ENCODE data around the gene RPS18. TPM values are rescaled to one million over a fixed set of nuclear protein-coding genes. Genes with fewer than 3 reads are reported as not detected.

RPS18 gene
- total and polyA plus RNA-seq, 2 of the 13 experiments (the other 11 are each of a cell fraction or from before 2014, with no cell fraction given): 3,896 to 5,806 TPM

DNA sequence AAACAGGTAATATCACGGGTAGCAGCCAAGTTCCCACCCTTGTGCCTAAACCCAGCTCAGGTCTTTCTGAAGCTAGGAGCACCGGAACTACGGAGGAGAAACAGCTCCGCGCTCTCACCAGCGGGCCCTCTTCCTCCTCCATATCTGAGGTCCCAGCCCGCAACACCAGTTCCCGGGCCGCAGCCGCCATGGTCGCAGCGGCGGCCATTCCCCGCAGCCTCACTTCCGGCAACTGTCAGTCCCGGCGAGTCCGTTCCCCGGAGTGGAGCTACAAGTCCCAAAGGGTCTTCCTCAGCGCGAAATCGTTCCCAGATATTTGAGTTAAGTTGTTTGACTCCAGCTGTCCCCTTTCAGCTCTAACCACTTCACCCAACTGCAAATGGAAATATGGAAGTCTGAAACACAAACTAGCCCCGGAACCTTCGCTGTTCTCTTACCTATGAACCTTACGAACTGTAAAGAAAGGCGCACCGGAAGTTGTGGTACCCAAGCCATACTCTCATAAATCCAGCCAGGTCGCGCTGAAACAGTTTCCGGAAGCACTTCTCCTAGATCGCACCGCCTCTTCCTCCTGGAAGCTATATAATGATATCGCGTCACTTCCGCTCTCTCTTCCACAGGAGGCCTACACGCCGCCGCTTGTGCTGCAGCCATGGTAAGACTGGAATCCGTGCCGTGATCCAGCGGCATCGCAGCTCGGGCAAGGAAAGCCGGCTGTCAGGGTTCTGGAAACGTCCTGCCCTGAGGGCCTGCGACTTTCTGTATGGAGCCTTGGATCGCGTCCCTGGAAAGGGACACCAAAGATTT lies at the start of gene RPS18, which contains the start of gene VPS52 (continued):
- TF ChIP-seq, protein P1, sequence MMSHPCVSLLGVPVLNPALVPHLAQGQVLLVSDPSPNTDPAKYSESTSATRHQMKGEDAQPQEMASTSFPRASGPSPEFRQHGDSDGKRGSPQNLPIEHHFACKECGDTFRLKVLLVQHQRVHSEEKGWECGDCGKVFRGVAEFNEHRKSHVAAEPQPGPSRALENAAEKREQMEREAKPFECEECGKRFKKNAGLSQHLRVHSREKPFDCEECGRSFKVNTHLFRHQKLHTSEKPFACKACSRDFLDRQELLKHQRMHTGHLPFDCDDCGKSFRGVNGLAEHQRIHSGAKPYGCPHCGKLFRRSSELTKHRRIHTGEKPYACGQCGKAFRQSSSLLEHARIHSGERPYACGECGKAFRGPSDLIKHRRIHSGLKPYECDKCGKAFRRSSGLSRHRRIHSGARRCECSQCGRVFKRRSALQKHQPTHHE (CRISPR knock-in tag; IDR thresholded peaks at IDR 0.05; ENCODE audit: borderline replicate concordance): peak; percentile 93
- TF ChIP-seq, protein P2, sequence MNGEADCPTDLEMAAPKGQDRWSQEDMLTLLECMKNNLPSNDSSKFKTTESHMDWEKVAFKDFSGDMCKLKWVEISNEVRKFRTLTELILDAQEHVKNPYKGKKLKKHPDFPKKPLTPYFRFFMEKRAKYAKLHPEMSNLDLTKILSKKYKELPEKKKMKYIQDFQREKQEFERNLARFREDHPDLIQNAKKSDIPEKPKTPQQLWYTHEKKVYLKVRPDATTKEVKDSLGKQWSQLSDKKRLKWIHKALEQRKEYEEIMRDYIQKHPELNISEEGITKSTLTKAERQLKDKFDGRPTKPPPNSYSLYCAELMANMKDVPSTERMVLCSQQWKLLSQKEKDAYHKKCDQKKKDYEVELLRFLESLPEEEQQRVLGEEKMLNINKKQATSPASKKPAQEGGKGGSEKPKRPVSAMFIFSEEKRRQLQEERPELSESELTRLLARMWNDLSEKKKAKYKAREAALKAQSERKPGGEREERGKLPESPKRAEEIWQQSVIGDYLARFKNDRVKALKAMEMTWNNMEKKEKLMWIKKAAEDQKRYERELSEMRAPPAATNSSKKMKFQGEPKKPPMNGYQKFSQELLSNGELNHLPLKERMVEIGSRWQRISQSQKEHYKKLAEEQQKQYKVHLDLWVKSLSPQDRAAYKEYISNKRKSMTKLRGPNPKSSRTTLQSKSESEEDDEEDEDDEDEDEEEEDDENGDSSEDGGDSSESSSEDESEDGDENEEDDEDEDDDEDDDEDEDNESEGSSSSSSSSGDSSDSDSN (CRISPR knock-in tag; IDR thresholded peaks at IDR 0.05): peak; percentile 86
- TF ChIP-seq KDM2A (CRISPR knock-in tag; IDR thresholded peaks at IDR 0.05; ENCODE audit: borderline replicate concordance, low read depth): peak; percentile 90
- TF ChIP-seq ZSCAN25 (CRISPR knock-in tag; IDR thresholded peaks at IDR 0.05): no peak; the same call in 1 of the 2 replicates
- TF ChIP-seq HNRNPL (IDR thresholded peaks at IDR 0.05; ENCODE audit: low read depth, low read length): peak; percentile 64; the same call in 1 of the 2 replicates
- TF ChIP-seq, protein P3, sequence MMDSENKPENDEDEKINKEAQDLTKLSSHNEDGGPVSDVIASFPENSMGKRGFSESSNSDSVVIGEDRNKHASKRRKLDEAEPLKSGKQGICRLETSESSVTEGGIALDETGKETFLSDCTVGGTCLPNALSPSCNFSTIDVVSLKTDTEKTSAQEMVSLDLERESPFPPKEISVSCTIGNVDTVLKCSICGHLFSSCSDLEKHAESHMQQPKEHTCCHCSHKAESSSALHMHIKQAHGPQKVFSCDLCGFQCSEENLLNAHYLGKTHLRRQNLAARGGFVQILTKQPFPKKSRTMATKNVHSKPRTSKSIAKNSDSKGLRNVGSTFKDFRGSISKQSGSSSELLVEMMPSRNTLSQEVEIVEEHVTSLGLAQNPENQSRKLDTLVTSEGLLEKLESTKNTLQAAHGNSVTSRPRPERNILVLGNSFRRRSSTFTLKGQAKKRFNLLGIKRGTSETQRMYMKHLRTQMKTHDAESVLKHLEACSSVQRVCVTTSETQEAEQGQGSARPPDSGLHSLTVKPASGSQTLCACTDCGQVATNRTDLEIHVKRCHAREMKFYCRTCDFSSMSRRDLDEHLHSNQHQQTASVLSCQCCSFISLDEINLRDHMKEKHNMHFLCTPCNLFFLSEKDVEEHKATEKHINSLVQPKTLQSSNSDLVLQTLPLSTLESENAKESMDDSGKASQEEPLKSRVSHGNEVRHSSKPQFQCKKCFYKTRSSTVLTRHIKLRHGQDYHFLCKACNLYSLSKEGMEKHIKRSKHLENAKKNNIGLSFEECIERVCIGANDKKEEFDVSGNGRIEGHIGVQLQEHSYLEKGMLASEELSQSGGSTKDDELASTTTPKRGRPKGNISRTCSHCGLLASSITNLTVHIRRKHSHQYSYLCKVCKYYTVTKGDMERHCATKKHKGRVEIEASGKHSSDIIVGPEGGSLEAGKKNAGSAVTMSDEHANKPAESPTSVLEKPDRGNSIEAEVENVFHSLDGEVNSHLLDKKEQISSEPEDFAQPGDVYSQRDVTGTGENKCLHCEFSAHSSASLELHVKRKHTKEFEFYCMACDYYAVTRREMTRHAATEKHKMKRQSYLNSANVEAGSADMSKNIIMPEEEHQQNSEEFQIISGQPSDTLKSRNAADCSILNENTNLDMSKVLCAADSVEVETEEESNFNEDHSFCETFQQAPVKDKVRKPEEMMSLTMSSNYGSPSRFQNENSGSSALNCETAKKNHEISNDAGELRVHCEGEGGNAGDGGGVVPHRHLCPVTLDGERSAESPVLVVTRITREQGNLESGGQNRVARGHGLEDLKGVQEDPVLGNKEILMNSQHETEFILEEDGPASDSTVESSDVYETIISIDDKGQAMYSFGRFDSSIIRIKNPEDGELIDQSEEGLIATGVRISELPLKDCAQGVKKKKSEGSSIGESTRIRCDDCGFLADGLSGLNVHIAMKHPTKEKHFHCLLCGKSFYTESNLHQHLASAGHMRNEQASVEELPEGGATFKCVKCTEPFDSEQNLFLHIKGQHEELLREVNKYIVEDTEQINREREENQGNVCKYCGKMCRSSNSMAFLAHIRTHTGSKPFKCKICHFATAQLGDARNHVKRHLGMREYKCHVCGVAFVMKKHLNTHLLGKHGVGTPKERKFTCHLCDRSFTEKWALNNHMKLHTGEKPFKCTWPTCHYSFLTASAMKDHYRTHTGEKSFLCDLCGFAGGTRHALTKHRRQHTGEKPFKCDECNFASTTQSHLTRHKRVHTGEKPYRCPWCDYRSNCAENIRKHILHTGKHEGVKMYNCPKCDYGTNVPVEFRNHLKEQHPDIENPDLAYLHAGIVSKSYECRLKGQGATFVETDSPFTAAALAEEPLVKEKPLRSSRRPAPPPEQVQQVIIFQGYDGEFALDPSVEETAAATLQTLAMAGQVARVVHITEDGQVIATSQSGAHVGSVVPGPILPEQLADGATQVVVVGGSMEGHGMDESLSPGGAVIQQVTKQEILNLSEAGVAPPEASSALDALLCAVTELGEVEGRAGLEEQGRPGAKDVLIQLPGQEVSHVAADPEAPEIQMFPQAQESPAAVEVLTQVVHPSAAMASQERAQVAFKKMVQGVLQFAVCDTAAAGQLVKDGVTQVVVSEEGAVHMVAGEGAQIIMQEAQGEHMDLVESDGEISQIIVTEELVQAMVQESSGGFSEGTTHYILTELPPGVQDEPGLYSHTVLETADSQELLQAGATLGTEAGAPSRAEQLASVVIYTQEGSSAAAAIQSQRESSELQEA (CRISPR knock-in tag; IDR thresholded peaks at IDR 0.05; ENCODE audit: not compliant biosample characterization): peak; percentile 74
- TF ChIP-seq ZSCAN22 (CRISPR knock-in tag; IDR thresholded peaks at IDR 0.05): peak; percentile 47
- TF ChIP-seq, protein P4, sequence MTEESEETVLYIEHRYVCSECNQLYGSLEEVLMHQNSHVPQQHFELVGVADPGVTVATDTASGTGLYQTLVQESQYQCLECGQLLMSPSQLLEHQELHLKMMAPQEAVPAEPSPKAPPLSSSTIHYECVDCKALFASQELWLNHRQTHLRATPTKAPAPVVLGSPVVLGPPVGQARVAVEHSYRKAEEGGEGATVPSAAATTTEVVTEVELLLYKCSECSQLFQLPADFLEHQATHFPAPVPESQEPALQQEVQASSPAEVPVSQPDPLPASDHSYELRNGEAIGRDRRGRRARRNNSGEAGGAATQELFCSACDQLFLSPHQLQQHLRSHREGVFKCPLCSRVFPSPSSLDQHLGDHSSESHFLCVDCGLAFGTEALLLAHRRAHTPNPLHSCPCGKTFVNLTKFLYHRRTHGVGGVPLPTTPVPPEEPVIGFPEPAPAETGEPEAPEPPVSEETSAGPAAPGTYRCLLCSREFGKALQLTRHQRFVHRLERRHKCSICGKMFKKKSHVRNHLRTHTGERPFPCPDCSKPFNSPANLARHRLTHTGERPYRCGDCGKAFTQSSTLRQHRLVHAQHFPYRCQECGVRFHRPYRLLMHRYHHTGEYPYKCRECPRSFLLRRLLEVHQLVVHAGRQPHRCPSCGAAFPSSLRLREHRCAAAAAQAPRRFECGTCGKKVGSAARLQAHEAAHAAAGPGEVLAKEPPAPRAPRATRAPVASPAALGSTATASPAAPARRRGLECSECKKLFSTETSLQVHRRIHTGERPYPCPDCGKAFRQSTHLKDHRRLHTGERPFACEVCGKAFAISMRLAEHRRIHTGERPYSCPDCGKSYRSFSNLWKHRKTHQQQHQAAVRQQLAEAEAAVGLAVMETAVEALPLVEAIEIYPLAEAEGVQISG (CRISPR knock-in tag; IDR thresholded peaks at IDR 0.05): peak; percentile 93
- TF ChIP-seq, protein P5, sequence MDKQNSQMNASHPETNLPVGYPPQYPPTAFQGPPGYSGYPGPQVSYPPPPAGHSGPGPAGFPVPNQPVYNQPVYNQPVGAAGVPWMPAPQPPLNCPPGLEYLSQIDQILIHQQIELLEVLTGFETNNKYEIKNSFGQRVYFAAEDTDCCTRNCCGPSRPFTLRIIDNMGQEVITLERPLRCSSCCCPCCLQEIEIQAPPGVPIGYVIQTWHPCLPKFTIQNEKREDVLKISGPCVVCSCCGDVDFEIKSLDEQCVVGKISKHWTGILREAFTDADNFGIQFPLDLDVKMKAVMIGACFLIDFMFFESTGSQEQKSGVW (CRISPR knock-in tag; IDR thresholded peaks at IDR 0.05; ENCODE audit: borderline replicate concordance): no peak; the same call in 1 of the 2 replicates
- TF ChIP-seq TCF7 (IDR thresholded peaks at IDR 0.05; ENCODE audit: low read depth): 0 out of 2 replicates have a peak, but pooled peaks have one; percentile 26
- no peak for TF ChIP-seq FOXA1 (IDR thresholded peaks at IDR 0.05)
- TF ChIP-seq FOXA1 (CRISPR knock-in tag; IDR thresholded peaks at IDR 0.05): peak; percentile 89

Data from HepG2 (cell line).